A673 (cell line): ENCODE measurements around the gene LAMA2.

Experiments used
- CTCF ChIP-seq: fragments of 300-800, 200-600 bp; sonication (generic); conservative IDR thresholded peaks from 2 replicates; pipeline ENCODE4 v1.5.1; 2017; ENCODE audit warnings: low read depth, mild to moderate bottlenecking, antibody characterized with exemption, low read length, moderate library complexity, mixed read lengths
- EZH2 ChIP-seq: fragments of 200-600 bp; sonication (generic); IDR thresholded peaks from 2 replicates; pipeline ENCODE4 v1.6.1; 2017; ENCODE audit warnings: borderline replicate concordance, low read depth, mild to moderate bottlenecking, mixed read lengths, antibody characterized with exemption, low read length; ENCODE audit not compliant: poor library complexity, severe bottlenecking

- no peak for TF ChIP-seq CTCF
- TF ChIP-seq EZH2 = no peak
These were observed 190.9 kb downstream of the LAMA2 start for GRCh38 chr6:129073691-129074395.
